CD4-positive, alpha-beta T cell treated with Interleukin-4 for 1 hour (primary cell): ENCODE data around the gene CTCF.

ENCODE experiments used
- DNase-seq, 2 donors: peaks; one replicate each; pipeline ENCODE4 v3.0.0-alpha.2; 2020 to 2022

Gene CTCF

DNA sequence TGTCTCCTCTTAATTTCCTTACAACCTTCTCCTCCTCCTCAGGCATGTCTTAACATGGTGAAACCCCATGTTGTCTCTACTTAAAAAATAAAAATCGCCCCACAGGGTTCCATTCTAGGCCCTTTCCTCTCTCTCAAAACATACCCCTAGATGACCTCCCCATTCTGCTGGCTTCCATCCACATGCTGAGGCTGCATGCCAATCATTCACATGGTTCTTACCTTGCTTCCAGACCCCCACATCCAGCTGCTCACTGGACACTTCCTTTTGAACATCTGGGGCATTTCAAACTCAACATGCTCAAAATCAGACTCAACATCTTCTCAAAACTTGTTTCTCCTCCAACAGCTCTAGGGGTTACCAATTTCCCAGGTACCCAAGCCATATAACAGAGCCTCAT is 12.4 kb upstream of the CTCF start:
- no peak for DNase-seq

DNA sequence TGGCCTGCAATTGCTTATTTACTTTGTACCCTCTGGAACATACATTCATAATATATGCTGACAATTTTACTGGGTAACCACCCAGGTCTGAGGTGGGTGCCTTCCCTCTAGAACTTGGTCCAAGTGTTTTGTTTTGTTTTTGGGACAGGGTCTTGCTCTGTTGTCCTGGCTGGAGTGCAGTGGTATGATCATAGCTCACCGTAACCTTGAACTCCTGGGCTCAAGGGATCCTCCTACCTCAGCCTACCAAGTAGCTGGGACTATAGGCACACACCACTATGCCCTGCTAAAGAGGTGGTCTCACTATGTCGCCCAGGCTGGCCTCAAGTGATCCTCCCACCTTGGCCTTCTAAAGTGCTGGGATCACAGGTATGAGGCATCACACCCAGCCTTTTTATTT is 11.2 kb upstream of the CTCF start:
- DNase-seq: no peak

DNA sequence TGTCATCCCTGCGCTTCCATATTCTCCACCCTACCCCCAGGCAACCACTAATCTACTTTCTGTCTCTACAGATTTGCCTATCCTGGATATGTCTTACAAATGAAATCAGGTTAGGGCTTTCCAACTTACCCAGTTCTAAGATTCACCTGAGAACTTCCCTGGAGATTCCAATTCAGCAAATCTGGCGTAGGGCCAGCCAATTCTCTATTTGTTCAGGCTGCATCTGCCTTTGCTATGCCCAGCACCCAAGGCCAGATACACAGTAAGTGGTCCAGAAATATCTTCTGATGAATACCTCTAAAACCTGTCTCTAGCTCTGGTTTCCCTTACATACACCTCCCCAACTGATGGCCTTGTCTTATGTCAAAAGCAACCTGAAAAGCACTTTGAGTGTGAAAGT is 10.4 kb upstream of the CTCF start:
- DNase-seq: no peak

DNA sequence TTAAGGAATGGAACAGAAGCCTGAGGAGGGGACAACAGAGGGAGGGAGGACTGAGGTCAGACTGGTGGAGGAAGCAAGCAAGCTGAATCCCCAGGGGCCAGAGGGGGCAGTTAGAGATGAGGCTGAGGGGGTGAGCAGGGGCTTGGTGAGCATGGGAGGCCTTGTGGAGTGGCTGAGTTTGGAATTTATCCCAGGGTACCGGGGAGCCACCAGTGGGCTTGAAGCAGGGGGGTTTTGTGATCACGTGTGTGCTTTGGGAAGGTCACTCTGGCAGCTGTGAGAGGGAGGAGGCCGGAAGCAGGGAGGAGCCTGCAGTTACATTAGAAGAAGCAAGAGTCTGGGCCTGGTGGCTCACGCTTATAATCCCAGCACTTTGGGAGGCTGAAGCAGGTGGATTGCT is 9.8 kb upstream of the CTCF start:
- no peak for DNase-seq

DNA sequence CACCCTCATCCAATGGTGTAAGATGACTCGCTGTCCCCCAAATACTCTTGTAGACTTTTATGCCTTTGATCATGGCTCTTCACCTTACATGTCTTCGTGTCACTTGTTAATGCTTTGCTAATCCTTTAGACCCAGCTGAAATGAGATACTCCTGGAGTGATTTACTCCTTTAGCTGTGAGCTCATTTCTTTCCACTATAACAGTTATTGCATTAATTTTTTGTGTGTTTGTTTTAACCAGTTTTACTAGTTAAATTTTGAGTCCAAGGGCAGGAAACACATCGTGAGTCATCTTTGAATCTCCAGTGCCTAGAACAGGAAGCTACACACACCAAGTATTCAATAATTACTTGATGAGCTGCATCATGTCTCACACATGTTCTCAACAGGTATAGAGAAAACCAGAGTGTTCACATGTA is 6.5 kb upstream of the CTCF start:
- peak in 1 of 2 donors; percentile 71 for DNase-seq

DNA sequence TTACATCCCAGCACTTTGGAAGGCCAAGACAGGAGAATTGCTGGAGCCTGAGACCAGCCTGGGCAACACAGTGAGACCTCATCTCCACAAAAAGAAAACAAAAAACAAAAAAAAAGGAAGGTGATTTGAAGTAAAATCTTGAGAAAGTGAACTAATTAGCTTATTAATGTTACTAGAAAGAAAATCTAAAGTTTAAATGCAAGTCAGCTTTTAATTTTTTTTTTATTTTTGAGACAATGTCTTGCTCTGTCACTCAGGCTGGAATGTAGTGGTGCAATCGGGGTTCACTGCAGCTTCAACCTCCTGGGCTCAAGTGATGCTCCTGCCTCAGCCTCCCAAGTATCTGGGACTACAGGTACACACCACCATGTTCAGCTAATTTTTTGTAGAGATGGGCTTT is 3.5 kb upstream of the CTCF start:
- no peak for DNase-seq

DNA sequence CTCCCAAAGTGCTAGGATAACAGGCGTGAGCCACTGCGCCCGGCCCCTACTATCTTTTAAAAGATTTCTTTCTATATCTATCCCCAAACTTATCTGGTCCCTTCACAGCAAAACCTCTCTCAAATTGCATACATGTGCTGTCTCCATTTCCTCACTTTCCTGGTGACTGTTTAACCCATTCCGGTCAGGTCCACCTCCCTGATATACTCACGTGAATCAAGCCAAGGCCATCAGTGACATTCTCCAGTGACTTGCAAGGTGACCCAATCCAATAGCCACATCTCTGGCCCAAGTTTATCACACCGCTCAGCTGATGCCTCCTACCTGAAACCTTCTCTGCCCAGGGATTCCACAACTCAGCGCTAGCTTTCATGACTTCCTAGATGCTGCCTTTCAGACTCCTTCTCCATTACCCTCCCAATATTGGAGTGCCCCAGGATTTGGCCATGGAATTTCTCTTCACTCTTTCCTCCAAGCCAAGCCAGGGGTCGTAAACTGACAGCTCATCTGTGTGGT is 1.4 kb upstream of the CTCF start:
- no peak for DNase-seq

DNA sequence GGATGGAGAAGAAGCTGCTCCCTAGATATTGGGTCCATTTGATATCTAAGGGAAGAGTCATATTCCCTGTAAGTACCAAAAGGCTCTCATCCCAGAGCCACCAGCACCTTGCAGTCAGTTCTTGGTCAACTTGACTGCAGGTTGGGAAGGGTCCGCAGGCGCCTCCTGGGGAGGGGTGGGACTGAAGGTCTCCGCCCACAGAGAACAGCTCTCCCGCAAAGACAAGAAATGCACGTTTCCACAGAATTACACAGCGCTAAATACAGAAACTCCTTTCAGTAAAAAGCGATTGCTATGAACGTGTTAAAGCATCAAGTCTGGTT is 864 bp upstream of the CTCF start:
- no peak for DNase-seq

DNA sequence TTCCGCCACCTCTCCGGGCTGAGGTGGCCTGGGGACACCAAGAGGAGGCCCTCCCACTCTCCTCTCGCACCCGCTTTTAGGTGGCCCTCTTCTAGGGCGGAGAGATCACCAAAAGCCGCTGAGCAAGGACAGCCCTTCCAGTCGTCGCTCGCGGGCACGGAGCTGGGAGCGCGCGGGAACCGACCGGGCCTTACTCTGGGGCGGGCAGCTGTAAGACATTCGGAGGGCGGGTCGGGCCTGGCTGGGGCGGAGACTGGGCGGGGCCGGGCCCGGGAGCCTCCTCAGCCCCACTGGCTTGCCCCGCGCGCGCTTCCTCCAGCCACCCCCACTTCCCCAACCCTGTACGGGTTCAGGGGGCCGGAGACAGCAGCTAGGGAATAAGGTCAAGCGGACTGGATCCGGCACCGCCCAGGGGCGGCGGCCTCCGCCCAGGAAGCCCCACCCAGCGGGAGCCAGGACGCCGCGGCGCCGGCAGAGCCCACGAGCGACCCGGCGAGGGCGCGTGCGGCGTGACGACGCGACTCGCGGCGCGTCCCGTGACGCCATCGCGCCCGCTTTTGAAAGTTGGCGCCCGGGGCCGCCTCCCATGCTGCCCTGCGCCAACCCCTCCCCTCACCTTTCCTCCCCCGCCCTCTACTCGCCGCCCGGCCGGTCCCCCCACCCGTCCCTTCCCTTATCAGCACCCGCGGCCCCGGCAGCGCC is 351 bp upstream of the CTCF start:
- DNase-seq: peak; percentile 98

DNA sequence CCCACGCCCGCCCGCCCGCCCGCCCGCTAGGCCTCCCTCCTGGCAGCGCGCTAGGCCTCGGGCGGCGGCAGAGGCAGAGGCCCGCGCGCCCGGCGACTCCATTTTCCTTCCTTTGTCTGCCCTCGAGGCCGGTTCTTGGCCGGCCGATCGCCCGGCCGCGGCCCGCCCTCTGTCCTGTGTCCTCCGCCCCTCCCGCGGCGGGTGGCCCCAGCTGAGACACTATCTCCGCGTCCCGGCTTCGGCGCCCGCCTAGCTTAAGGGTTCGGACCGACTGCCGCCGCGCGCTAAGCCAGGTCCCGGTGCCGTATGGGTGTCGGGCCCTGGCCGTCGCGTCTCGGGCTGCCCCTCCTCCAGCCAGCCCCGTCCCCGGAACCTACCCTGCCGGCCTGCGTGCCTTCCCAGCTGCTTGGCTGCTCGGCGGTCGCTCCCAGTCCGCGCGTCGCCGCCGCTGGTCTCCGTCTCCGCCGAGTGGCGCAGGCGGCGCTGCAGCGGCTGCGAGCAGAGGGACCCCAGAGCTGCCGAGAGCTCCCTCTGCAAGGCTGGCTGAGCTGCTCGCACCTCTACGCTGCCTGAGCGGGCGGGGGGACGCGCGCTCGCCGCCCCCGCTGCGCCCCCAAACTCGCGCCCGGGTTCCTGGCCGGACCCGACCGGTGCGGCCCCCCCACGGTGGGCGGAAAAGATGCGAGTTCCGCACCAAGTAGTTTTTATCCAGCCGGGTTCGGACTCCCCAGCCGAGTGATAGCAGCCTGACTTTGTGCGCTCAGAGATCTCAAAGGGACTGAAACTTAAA is 787 bp downstream of the CTCF start:
- peak; percentile 65 to 67 for DNase-seq

DNA sequence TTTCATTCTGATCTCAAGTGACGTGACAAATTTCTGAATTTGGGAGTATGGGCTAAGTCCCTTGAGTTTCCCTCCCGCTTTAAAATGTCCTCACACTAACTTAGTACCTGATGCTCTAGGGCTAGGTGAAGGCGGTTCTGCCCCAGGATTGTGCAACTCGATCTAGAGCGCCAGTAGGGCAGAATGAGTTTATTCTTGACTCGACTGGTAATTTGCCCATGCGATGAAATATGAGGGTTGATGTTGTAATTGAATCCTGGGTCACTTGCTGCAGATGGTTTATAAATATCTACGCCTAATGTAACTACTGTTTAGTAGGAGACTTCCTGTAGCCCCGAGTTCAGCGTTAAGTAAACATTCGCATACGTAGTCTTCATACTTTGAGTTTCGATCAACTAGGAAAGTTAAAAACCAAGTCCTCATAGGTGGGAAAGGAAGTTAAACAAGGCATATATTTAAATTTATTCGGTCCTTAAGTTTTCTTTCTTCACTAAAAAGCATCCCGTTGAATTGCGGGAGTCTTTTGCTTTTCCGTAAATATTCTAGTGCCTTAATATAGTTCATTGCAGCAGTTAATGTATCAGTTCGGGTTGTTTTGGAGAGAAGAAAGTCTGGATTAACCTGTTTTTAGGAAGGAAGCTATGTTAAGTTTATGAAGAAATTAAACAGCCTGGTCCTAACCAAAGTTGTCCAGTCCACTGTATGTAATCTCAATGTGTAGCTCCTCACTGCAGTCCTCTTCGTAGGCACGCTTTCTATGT is 1.6 kb downstream of the CTCF start:
- peak; percentile 27 to 55 for DNase-seq

DNA sequence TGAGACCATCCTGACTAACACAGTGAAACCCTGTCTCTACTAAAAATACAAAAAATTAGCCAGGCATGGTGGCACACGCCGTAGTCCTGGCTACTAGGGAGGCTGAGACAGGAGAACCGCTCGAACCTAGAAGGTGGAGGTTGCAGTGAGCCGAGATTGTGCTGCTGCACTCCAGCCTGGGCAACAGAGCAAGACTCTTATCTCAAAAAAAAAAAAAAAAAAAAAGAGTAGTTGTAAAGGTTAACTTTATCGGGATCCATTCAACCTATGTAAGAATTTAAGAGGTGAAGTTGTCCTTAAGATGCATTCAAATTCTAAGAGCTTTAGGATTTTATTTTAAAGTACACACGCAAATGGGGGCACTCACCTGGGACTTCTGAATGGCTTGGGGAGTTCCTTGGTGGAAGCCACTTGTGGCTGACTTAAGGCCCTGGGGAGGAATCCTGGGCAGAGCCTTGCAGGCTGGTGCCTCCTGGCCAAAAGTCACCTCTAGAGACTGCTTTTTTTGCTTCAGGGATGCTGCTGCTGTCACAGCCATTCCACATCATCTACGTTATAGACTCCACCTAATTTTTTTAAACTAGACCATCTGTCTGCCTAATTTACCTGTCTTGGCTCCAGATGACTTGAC is 3.3 kb downstream of the CTCF start:
- no peak for DNase-seq

DNA sequence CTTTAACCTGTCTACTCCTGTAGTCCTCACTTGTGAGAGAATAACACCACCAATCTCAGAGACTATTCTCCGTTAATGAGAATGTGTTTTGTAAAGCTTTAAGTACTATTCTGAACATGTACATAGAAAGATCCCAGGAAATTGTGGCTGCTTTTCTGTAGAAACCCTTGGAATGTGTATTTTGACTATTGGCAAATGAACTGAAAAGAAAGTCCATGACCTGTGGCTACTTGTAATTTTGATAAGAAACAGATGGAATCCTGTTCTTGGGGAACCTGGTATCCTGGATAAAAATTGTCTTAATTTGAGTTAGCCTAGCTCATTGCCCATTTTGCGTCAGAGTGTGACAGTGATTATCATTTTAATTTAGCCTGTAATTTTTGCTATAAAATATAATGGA is 9.1 kb downstream of the CTCF start:
- no peak for DNase-seq

DNA sequence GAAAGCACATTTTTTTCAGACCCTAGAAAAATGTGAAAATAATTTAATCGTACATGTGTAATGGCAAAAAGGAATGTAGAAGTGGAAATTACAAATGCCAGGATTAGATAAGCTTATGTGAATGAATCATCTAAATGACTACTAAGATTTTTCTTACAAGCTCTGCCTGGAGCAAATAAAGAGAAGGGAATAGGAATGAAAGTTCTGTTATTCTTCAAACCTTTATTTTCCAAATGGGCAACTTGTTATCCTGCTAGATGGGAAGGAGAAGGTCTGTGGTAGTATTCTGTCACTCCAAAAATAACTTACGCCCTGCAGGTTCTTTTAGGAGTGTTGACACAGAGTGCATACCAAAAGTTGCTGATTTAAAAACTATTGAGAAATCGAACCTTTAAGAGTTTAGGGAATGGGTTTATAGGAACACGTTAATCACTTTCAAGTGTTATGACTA is 9.7 kb downstream of the CTCF start:
- no peak for DNase-seq

DNA sequence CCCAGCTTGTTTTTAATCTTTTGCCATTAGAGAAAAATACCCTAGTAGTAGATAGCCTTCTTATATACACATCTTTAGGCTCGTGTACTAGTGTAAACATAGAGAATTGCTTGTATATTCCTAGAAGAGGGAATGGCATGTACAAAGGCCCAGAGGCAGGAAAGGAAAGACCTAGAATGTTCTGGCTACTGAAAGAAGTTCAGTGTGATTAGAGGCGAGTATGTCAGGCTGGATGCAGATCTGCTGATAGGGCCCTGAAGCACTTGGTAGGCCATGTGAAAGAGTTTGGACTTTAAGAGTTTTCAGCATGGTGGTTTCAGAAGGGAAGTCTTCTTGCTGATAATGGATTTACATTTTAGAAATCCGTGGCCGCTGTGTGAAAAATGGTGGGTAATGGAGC is 17.4 kb downstream of the CTCF start:
- no peak for DNase-seq

DNA sequence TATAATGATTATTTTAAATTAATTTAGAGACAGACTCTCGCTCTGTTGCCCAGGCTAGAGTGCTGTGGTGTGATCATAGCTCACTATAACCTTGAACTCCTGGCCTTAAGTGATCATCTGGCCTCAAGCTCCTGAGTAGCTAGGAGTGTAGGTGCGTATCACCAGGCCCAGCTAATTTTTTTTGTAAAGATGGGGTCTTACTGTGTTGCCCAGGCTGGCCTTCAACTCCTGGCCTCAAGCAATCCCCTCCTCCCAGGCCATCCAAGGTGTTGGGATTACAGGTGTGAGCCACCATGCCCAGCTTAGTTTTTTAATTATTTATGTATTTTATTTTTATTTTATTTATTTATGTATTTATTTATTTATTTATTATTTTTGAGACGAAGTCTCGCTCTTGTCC is 17.9 kb downstream of the CTCF start:
- DNase-seq: no peak

DNA sequence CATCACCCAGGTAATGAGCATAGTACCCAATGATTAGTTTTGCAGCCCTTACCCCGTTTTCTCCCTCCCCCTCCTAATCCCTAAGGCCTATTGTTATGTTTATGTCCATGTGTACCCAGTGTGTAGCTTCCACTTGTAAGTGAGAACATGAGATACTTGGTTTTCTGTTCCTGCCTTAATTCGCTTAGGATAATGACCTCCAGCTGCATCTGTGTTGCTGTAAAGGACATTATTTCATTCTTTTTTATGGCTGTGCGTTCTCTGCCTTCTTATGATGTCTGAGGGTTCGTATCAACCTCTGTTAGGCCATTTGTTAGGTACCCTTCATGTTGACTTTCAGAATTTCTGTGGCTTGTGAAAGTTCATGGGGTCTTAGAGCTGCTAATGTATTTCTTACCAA is 31.0 kb downstream of the CTCF start:
- DNase-seq: no peak

DNA sequence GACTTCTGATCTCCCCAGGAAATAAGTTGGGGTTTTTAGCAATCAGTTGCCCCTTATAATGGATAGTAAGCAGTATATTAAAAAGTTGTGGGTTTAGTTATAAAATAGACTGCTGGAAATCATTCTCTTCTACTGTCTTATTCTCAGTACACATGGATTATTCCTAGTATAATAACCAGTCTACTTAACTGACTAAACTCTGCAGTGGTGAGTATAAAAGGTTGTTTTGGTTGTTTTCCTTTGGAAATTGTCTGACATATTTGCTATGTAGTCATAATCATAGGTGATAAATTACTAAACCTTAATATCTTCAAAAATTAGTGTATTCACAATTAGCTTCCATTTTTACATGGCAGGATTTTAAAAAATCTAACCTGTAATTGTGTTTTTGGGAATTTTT is 31.4 kb downstream of the CTCF start:
- DNase-seq: no peak

DNA sequence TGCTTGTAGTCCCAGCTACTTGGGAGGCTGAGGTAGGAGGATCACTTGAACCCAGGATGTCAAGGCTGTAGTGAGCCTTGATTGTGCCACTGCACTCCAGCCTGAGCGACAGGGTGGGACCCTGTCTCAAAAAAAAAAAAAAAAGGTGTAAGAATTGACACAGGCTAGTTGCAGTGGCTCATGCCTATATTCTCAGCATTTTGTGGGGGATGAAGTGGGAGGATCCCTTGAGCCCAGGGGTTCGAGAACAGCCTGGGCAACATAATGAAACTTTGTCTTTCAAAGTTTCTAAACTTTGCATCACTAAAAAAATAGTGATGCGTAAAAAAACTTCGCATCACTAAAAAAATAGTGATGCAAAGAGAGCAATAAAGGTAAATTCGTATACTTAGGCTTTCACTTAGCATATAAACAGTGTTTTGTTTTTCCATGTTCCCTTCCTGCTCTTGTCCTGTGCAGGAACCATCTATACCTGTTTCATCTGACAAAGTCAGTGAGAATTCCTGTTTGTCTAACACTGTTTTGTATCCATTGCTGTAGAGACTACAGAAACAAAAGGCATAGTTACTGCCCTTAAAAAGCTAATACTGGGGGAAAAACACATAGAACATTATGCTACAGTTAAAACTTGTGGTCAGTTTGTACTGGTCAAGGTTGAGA is 32.1 kb downstream of the CTCF start:
- DNase-seq: no peak

DNA sequence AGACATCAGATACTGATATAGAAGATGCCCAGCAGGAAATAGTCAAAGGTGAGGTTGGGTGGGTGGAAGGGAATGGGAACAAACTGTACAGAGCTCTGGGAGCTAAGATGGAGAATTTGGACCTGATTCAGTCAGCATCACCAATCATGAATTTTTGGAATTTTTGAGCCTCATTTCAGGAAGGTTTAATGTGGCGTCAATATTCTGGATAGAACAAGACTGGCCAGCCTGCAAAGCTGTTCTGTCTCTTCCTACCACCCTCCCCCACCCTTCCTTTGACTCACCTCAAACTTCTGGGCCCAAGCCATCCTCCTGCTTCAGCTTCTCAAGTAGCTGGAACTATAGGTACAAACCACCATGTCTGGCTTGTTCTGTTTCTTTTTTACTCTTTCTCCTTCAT is 32.6 kb downstream of the CTCF start:
- no peak for DNase-seq

DNA sequence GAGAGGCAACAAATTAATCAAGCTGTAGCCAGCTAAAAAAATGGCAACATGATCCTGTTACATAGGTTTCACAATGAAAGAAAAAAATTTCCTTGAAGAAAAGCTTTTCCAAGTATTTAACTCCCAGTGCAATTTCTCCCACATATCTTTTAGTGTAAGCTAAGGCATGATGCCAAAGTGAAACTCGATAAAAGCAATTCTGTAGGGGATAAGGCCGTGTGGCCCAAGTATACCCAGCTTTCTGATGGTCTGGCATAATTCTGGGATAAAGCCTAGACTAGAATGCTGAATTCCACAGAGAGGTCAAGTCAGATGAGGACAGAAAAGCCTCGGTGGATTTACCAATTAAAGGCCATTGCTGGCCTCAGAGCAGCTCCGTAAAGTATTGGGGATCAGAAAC is 36.2 kb downstream of the CTCF start:
- DNase-seq: no peak

DNA sequence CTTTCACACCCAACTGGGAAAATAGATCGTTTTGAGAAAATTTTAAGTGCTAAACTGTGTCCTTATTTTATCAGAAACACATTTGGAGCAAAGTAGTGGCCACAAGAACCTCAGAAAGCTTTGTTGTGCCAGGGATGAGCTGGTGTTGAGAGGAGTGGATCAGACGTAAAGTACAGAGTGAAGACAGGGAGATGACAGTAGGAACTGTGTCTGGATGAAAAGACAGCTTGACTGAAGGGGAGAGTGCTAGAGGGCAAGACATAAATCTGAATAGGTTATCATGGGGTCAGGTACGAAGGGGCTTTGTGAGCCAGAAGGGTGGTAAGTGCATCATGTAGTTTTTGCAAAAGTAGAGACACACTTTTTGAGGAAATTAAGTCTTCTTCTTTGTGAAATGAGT is 43.3 kb downstream of the CTCF start:
- DNase-seq: no peak

DNA sequence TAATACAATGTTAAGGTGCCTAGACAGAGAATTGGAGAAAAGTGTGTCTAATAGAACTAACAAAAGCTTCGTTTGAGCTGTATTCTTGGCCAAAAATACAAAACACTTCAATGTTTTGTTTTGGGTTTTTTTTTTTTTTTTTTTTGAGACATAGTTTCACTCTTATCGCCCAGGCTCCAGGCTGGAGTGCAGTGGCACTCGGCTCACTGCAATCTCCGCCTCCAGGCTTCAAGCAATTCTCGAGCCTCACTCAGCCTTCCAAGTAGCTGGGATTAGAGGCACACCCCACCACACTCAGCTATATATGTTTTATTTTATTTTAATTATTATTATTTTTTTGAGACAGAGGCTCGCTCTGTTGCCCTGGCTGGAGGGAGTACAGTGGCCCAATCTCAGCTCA is 44.3 kb downstream of the CTCF start:
- no peak for DNase-seq
